Measurements from ENCODE around the gene PHF21A.

The PHF21A gene

DNA sequence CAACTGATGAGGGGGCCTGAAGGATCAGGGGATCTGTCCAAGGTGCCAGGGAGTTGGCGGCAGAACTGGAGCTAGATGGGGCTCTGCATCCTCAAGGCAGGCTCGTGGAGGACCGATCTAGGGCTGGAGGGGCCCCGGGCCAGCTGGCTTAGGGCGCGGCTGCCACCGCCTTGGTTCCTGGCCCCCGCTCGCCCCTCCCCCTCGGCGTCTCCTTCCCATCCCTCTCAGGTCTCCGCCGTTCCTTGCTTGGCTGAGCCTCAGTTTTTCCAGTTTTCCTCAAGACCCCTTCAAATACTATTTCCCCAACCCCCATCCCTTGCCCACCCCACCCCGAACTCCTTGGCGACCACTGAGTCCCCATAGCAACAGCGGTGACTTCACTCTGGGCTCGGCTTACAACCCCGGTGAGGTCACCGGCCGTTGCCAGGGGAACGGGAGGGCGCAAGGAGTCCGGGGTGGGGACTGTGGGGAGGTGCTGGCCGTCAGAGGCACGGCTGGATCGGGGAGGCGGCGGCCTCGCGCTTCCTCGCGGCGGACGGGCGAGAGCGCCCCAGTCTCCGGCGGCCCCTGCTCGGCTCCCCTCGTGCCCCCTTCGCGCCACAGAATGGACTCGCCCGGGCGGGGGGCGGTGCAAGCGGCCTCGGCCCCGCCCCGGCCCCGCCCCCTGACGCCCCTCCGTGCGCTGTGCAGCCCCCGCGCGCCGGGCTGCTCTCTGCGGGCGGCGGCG, 221.6 kb downstream of the PHF21A start:
- peak; percentile 54 for DNase-seq

DNA sequence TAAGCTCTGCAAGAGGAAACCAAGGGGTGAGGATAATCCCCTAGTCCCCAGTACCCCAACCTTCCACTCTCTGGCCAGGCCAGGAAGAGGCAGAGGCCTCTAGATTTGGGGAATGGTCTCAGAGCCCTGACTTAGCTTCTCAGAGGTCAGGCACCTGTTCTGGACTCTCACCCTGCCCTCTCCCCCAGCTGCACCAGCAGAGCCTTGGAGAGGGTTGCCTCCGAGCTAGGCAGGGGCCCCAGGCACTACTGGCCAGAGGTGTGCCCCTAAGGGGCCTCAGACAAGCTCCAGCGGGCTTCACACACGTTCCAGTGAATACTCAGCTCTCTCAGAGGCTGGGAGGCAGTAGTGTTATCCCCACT, 222.2 kb downstream of the PHF21A start:
- no peak for DNase-seq

DNA sequence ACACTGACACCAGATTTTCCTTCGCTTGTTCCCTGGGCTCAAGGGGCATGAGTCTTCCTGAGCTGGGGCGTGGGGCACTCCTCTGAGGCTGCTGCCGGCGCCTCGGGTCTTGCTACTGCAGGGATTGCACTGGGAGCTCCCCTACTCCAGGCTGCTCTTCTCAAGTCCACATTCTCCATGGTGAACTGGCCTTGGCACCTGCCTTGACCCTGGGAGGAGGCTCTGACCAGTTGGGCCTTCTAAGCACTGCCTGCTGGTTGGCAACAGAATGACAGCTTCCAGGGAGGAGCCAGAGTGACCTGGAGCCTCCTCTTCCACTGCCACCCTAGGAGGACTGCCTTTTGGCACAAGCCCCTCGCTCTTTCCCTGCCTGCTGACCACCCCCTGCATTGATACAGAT, 223.7 kb downstream of the PHF21A start:
- DNase-seq, result no peak

DNA sequence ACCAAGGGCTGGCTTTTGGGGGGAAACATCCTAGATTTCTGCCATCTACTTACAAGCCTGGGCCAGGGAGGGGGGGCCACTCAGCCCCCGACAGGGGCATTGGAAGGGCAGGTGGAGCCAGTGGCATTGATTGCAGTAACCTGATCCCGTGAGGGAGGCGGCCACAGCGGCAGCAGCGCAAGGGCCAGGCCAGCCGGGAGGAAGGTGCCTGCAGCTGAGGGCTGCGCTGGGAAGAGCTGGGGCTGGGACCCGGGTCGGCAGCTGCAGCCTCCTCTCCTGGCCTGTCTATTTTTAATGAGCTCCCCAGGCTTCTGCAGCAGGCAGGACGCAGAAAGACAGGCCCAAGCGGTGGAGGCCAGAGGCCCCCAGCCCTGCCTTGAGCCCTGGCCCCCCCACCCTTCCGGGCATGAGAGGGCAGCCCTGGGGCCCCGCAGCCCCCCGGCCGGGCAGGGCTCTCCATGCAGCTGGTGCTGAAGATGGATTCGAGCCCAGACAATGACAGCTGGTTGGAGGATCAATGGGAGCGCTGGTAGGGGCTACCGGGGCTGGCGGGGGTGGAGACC, 224.8 kb downstream of the PHF21A start:
- DNase-seq, result peak; percentile 49

DNA sequence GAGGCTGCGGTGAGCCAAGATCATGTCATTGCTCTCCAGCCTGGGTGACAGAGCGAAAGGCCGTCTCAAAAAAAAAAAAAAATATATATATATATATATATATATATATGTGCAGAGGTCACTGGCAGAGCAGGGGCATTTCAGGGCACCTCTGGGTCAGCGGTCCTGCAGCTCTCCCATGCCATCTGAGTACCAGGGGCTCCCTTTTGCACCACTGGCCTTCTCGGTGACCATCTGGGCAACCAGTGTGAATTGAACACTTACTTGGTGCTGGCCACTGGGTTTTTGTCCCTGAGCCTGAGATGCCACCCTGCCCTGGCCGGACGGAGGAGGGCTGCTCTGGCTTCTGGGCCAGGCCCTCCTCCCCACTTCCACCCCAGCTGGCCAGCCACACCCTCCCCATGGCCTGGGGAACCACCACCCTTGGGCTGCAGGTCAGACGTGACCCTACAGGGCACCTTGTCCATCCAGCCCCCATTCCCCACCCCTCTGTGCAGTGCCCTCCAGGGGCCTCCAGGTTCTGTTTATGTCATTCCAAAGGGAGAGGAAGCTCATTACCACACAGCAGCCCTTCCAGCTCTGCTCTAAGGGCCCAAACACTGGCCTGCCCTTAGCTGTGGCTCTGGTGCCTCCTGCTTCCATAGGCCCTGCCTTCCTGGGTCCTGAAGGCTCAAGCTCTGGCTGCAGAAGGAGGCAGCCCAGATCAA, 225.5 kb downstream of the PHF21A start:
- no peak for DNase-seq

DNA sequence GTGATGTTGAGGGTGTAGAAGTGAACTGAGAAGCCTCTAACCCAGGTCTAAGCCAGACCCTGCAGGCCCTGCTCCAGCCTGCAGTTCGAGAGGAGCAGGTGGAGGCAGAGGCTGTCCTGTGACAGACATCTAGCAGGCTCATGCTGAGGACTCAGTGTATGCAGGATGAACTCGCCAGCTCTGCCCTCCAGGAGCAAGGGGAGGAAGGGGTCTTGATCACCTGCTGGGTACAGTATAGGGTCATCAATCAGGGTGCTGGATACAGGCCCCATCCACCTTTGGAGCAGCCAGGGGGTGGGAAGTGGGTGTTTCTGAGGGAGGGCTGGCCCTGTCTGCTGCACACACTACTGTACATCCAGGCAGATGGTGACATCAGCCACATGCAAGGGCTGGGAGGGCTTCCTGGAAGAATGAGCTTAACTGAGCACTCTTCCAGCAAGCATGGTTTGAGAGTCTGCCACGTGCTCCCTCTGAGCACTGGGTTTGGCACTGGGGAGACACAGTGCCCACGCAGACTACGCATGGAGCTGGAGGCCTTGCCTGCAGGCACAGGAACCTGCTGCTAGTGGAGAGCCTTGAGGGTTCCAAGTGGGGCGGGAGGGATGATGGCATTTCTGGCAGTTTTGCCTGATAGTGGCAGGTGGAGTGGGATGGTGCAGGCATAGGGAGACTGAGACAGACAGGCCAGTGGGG, 226.6 kb downstream of the PHF21A start:
- no peak for DNase-seq

DNA sequence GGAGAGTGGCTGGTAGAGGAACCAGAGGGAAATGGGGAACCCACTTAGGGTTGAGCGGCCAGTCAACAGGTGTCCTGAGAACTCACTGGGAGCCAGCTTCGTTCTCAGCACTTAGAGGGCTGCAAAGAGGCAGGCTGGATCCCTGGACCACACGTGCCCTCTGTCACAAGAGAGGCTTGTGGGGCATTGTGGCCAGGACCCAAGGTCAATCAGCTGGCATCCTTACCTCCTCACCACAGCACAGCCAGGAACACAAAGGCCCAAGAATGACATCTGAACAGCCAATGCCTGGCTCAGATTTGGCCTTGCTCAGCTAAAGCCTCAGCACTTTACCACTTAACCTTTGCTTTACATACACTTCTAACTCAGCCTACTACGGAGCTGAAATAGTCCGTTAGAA, 228.4 kb downstream of the PHF21A start:
- no peak for DNase-seq

DNA sequence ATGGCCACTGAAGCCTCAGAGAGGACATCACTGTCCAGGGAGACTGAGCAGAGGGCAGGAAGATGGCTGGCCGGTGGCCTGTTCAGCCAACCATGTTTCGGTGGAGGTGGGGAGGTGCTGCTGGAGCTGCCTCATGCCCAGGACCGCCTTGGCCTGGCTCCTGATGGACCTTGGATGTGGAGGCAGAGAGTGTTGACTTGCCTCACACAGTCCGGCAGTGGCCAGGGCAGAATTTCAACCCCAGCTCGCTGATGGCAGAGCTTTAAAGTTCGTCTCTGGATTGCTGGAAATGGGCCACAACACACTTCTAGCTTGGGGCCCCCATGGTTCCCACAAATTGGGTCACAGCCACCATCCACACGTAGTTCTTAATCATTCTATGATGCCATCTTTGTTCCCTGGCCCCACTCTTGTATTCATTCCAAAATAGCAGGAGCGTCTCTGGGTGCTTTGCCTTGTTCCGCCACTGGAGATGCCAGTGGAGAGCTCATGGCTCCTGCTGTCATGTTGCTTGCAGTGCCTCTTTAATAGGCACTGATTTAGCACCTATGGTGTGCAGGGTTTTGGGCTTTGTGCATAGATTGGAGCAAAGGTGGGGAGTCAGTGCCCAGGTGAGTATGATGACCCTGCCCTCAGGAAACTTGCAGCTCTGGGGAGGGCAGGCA, 230.2 kb downstream of the PHF21A start:
- no peak for DNase-seq

DNA sequence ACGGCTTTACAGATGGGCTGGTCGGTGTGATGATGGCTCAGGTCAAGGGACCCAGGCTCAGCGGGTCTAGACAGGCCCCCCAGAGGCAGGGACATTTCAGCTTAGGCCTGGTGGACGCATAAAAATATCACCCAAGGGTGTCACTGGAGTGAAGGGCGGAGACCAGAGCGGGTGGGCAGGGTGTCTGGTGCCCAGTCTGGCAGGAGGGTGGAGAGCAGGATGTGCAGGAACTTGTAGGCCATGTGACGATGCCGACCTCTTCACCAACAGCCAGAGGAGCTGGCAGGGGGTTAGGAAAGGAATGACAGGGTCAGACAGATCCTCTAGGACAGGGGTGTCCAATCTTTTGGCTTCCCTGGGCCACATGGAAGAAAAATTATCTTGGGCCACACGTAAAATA, 231.3 kb downstream of the PHF21A start:
- DNase-seq, result no peak

DNA sequence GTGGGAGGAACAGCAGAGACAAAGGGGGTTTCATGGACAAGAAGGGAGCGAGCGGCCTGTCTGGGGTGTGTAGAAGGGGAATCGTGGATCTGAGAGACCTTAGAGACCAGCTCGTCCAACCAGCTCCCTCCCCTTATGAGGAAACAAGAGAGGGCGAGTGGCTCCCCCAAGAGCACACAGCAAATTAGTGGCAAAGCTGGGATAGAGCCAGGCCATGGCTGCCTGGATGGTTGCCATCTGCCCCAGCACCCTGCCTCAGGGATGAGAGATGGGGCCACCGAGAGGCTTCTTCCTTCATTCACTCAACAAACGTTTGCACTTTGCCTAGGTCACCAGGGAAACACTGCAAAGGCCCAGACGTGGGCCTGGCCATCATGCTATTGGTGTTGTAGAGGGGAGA, 231.7 kb downstream of the PHF21A start:
- DNase-seq, result no peak

DNA sequence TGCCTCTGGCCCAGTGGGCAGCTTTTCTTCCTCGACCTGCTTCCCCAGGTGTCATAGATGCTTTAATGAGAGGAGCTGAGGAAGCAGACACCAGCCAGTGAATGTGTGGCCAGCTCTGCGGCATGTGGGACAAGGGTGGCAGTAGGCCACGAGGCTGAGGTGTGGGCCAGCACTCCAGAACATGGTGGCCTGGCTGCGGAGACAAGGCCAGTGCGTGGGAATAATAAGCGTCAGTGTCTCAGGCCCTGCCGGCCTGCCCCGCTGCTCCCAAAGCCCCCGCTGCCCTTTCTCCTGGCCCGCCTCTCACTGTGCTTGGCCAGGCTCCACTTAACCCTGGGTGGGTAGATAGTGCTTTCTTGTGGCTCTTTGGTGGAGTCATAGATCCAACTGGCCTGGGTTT, 233.7 kb downstream of the PHF21A start:
- DNase-seq, result no peak

DNA sequence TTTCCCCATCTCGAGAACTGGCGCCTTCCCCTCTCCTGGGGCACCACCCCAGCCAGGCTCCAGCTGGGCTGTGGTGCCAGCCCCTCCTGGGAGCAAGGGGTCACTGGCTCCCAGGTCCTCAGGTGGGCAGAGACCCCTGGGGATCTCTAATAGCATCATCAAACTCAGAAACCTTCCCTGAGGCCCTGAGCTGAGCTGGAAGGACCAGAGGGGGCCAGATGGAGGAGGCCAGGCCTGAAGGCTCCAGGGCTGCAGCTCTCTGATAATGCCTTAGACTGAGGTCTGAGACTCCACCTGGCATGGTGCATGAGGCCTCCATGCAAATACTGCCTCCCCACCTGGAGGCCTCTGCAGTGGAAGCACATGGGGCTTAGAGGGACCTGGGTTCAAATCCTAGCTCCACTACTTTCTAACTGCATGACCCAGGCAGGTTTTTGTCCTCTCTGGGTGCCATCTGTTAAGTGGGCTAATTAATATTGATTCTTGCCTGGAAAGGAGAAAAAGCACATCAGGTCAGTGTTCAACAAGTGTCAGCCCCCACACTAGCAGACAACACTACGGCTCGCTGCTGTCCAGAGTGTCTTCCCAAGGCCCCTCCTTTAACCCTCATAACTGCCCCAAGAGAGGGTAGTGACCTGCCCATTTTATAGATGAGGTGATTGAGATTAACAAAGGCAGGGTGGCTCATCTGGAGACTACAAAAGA, 234.3 kb downstream of the PHF21A start:
- DNase-seq, result no peak

DNA sequence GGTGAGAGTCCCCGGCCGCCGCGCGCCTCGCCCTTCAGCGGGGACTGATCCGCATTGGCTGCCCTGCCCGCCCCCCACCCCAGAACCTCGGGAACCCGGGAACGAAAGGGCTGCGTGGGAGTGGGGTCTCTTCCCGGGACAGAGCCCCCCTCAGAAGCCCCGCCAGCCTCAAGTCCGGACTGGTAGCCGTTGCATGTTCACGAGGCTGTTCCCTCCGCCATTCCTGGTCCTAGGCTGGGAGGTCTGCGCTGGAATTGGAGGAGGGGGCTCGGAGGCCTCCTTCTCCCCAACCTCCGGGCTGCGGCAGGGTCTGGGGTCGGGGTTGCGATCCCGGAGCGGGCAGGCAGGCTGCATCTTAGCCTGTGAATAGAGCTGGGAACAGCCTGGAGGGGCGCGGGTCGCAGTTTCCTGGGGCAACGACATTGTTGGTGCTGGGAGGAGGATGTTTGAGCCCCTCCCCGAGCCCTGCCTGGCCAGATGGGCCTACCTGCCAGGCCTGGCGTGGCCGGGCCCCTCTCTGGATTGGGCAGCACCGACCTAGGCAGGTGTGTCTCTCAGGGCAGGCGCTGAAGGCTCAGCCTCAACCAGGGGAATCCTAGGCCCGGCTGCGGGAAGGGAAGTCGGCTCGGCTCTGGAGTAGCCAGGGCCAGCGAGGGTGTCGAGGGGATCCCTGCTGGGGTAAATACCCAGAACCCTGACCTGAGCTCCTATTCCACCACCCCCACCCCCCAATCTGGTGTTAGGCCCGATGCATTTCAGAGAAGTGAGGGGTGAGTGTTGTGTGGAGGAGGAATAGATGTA, 235.1 kb downstream of the PHF21A start:
- no peak for DNase-seq

DNA sequence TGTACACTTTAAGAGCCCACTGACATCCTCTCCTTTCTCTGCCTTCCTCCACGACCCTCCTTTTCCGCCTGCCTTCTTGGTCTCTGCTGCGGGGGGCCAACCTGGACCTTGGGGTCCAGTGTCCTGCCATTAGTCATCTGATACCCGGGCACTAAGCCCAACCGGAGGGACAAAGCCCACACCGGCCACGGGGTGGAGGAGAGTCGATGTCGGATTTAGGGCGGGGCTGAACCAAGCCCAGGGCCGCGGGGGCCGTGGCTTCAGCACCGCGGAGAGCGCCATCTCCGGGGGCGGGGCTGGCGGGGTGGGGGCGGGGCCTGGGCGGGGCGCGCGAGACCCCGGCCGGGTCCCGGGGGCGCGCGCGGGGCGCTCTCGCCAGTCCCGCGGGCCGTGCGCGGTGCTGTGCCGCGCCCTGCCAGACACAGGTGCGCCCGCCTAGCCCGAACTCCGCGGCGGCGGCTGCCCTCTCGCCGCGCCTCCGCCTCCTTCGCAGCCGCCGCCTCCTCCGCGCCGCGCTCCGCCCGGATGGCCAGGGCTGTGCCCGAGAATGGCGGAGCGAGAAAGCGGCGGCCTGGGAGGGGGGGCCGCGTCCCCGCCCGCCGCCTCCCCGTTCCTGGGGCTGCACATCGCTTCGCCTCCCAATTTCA, 235.9 kb downstream of the PHF21A start, which contains the start of gene MAPK8IP1:
TSS of gene MAPK8IP1 (plus strand) at position 378 of the 647 bp plus-strand sequence. CDS start at position 548, 170 bp downstream.
- DNase-seq, result peak; percentile 25

DNA sequence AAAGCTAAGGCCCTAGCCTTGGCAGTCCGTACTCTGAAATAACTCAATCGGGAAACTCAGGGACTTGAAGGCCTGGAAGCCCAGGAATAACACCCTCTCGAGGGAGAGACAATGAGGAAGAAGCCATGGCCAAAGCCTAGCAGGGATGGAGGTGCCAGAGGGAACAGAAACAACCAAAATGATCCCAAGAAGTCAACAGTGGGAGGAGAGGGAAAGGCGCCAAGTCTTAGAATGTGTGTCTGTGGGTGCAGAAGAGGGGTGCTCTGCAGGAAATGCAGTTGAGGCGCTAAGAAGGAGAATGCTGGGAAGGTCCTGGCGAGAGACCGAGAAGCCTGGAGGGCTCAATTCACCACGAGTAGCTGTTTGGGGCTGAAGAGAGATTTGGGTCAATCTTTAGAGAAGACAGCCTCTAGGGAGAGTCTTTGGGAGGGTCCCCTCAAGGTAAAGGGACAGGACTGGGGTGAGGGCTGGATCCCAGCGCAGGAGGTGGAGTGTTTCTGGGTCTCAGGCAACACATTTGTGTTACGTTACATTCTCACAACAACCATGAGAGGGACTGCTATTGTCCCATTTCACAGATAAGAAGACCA, 236.6 kb downstream of the PHF21A start:
- no peak for DNase-seq
